ENCODE results near the gene ESPN.

Gene ESPN

DNA sequence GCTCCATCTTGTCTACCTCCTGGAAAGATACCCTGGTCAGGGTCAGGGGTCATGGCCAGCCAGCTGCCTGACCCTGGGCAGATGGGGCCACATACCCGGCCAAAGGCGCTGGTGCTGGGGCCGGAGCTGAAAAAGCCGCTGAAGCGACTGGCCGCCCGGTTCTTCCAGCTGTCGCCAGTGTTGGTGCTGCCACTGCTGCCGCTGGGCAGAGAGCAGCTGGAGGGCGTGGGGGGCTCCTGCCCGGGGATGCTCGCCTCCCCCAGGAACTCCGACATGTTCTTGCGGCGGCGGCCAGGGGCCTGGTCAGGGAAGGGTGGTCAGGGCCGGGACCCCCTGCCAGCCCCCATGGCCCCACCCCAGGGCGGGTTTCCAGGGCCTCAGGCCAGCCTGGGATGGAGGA, 48.6 kb downstream of the ESPN start:
- Histone ChIP-seq H3K36me3 (ENCODE audit: insufficient read depth, low read length) (no peaks in the 10 kb centered on the region), H3K4me2 (ENCODE audit: insufficient read depth, low read length) (no peak overlapping the region), H3K27ac (ENCODE audit: low read length) (no peak overlapping the region), H3K9me3 (ENCODE audit: insufficient read depth, low read length, severe bottlenecking) (no peaks in the 10 kb centered on the region), H3K79me2 (ENCODE audit: insufficient read depth, low read length) (no peaks in the 10 kb centered on the region), H3K27me3 (ENCODE audit: insufficient read depth, low read length, poor library complexity) (no peaks in the 10 kb centered on the region), H3K9ac (ENCODE audit: low read depth, low read length) (no peak overlapping the region), H4K20me1 (ENCODE audit: insufficient read depth, low read length) (no peaks in the 10 kb centered on the region; the same call in 1 of the 2 replicates), H3K4me3 (ENCODE audit: low read depth in 1 of 2, low read length in 2 of 2) (no peak overlapping the region), H3K4me1 (ENCODE audit: insufficient read depth, low read length) (no peaks in the 10 kb centered on the region), H2AFZ (ENCODE audit: low read depth, low read length) (no peak overlapping the region)
- ATAC-seq (ENCODE audit: insufficient read depth, low read depth): no peak
- TF ChIP-seq, protein P1, sequence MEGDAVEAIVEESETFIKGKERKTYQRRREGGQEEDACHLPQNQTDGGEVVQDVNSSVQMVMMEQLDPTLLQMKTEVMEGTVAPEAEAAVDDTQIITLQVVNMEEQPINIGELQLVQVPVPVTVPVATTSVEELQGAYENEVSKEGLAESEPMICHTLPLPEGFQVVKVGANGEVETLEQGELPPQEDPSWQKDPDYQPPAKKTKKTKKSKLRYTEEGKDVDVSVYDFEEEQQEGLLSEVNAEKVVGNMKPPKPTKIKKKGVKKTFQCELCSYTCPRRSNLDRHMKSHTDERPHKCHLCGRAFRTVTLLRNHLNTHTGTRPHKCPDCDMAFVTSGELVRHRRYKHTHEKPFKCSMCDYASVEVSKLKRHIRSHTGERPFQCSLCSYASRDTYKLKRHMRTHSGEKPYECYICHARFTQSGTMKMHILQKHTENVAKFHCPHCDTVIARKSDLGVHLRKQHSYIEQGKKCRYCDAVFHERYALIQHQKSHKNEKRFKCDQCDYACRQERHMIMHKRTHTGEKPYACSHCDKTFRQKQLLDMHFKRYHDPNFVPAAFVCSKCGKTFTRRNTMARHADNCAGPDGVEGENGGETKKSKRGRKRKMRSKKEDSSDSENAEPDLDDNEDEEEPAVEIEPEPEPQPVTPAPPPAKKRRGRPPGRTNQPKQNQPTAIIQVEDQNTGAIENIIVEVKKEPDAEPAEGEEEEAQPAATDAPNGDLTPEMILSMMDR (IDR thresholded peaks at IDR 0.05; ENCODE audit: borderline replicate concordance, extremely low read depth, low read length, poor library complexity, severe bottlenecking): no peak
- no peak for TF ChIP-seq EZH2 (IDR thresholded peaks at IDR 0.05; ENCODE audit: borderline replicate concordance, low read depth, low read length, severe bottlenecking)
- no peak for DNase-seq

DNA sequence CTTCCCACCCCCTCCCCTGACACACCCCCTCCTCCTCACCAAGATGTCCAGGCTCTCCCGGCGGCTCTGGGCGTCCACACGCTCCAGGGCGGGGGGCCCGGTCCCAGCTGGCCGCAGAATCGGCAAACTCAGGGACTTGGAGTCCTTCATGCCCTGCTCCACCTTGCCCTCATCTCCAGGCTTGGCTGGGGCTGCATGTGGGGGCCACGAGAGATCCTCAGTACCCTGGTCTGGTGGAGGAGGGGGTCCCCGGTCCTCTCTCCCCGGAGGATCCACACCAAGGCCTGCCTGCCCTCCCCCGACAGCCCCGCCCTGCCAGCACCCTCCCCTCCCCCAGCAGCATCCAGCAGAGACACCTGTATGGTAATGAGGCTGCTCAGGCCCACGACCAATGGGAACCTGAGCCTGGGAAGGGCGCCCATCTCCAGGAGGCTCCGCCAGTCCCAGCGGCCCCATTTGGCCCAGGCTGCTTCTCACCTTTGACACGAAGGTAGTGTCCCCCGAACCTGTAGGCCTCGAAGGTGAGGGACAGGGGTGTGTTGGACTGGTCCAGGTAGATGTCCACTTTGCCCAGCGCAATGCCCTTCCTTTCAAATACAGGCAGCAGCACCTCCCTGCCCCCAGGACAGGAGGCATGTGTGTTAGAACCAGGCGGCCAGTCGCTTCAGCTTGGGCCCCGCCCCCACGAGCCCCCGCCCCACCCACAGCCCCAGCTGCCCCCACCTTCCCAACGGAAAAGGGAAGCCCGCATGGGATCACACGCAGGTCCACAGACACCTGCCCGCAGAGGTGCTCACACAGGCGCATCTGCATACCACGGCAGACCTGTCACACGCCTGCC, 49.6 kb downstream of the ESPN start:
- DNase-seq (no peak), ATAC-seq (ENCODE audit: insufficient read depth, low read depth) (no peak)
- TF ChIP-seq, protein P1 (IDR thresholded peaks at IDR 0.05; ENCODE audit: borderline replicate concordance, extremely low read depth, low read length, poor library complexity, severe bottlenecking): no peak
- TF ChIP-seq EZH2 (IDR thresholded peaks at IDR 0.05; ENCODE audit: borderline replicate concordance, low read depth, low read length, severe bottlenecking): no peak
- Histone ChIP-seq H3K4me1 (ENCODE audit: insufficient read depth, low read length) (no peaks in the 10 kb centered on the region), H3K36me3 (ENCODE audit: insufficient read depth, low read length) (no peaks in the 10 kb centered on the region), H3K4me2 (ENCODE audit: insufficient read depth, low read length) (no peak overlapping the region), H3K4me3 (ENCODE audit: low read depth in 1 of 2, low read length in 2 of 2) (no peak overlapping the region), H2AFZ (ENCODE audit: low read depth, low read length) (no peak overlapping the region), H3K79me2 (ENCODE audit: insufficient read depth, low read length) (no peaks in the 10 kb centered on the region), H4K20me1 (ENCODE audit: insufficient read depth, low read length) (no peaks in the 10 kb centered on the region; the same call in 1 of the 2 replicates), H3K27ac (ENCODE audit: low read length) (no peak overlapping the region), H3K9ac (ENCODE audit: low read depth, low read length) (no peak overlapping the region), H3K27me3 (ENCODE audit: insufficient read depth, low read length, poor library complexity) (no peaks in the 10 kb centered on the region), H3K9me3 (ENCODE audit: insufficient read depth, low read length, severe bottlenecking) (no peaks in the 10 kb centered on the region)

DNA sequence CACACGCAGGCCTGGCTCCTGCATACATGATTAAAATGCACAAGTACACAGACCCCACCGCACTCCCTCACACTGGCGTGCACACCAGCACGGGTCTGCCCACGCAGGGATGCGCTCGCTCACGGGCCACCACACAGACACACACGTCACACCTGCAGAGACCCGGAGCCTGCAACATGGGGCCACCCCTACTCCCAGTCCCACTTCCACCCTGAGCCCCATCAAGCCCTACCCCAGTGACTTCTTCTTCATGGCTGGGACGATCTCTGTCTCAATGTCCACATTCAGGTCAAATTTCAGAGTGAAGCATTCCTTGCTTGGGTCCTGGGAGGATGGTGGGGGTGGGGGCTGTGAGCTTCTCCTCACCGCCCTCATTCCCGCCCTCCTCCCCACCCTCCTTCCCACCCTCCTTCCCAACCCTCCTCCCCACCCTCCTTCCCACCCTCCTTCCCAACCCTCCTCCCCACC, 50.3 kb downstream of the ESPN start:
- Histone ChIP-seq H3K36me3 (ENCODE audit: insufficient read depth, low read length) (no peaks in the 10 kb centered on the region), H3K4me1 (ENCODE audit: insufficient read depth, low read length) (no peaks in the 10 kb centered on the region), H3K9me3 (ENCODE audit: insufficient read depth, low read length, severe bottlenecking) (no peaks in the 10 kb centered on the region), H3K4me3 (ENCODE audit: low read depth in 1 of 2, low read length in 2 of 2) (no peak overlapping the region), H3K4me2 (ENCODE audit: insufficient read depth, low read length) (no peak overlapping the region), H3K27me3 (ENCODE audit: insufficient read depth, low read length, poor library complexity) (no peaks in the 10 kb centered on the region), H4K20me1 (ENCODE audit: insufficient read depth, low read length) (no peaks in the 10 kb centered on the region; the same call in 1 of the 2 replicates), H3K27ac (ENCODE audit: low read length) (no peak overlapping the region), H3K79me2 (ENCODE audit: insufficient read depth, low read length) (no peaks in the 10 kb centered on the region), H3K9ac (ENCODE audit: low read depth, low read length) (no peak overlapping the region), H2AFZ (ENCODE audit: low read depth, low read length) (no peak overlapping the region)
- ATAC-seq (ENCODE audit: insufficient read depth, low read depth) (no peak), DNase-seq (no peak)
- no peak for TF ChIP-seq EZH2 (IDR thresholded peaks at IDR 0.05; ENCODE audit: borderline replicate concordance, low read depth, low read length, severe bottlenecking)
- TF ChIP-seq, protein P1 (IDR thresholded peaks at IDR 0.05; ENCODE audit: borderline replicate concordance, extremely low read depth, low read length, poor library complexity, severe bottlenecking): no peak
